ENCODE results near the gene PPIL1. TPM values are rescaled to one million over a fixed set of nuclear protein-coding genes. Genes with fewer than 3 reads are reported as not detected.

Gene PPIL1
- total and polyA plus RNA-seq, 2 of the 13 experiments (the other 11 are each of a cell fraction or from before 2014, with no cell fraction given) = 74.2 to 144 TPM

- TF ChIP-seq ZFP37 (CRISPR knock-in tag; IDR thresholded peaks at IDR 0.05; ENCODE audit: borderline replicate concordance) (no peak), SETDB1 (CRISPR knock-in tag; IDR thresholded peaks at IDR 0.05; ENCODE audit: borderline replicate concordance) (no peak), ZNF224 (CRISPR knock-in tag; IDR thresholded peaks at IDR 0.05) (no peak), NFYB (CRISPR knock-in tag; IDR thresholded peaks at IDR 0.05) (no peak), TFDP2 (CRISPR knock-in tag; IDR thresholded peaks at IDR 0.05) (no peak), KLF16 (CRISPR knock-in tag; IDR thresholded peaks at IDR 0.05) (no peak), ZC3H4 (CRISPR knock-in tag; IDR thresholded peaks at IDR 0.05; ENCODE audit: borderline replicate concordance) (no peak), NRL (CRISPR knock-in tag; IDR thresholded peaks at IDR 0.05; ENCODE audit: borderline replicate concordance) (0 out of 2 replicates have a peak, but pooled peaks have one; percentile 54), PHB2 (IDR thresholded peaks at IDR 0.05; ENCODE audit: partially characterized antibody) (no peak), ERF (CRISPR knock-in tag; IDR thresholded peaks at IDR 0.05) (peak; percentile 51; the same call in 1 of the 2 replicates), PLRG1 (conservative IDR thresholded peaks at IDR 0.05) (no peak), ZNF138 (CRISPR knock-in tag; IDR thresholded peaks at IDR 0.05; ENCODE audit: low read depth) (no peak), ZNF614 (CRISPR knock-in tag; IDR thresholded peaks at IDR 0.05; ENCODE audit: borderline replicate concordance) (no peak), GZF1 (CRISPR knock-in tag; IDR thresholded peaks at IDR 0.05) (no peak), RARG (CRISPR knock-in tag; IDR thresholded peaks at IDR 0.05; ENCODE audit: low read depth) (no peak), TEAD3 (CRISPR knock-in tag; optimal IDR thresholded peaks at IDR 0.05; ENCODE audit: borderline replicate concordance) (peak; percentile 35), FOXP4 (CRISPR knock-in tag; IDR thresholded peaks at IDR 0.05) (no peak), SALL2 (CRISPR knock-in tag; IDR thresholded peaks at IDR 0.05) (no peak), SRSF9 (IDR thresholded peaks at IDR 0.05; ENCODE audit: borderline replicate concordance, insufficient read depth, low read depth, low read length, poor library complexity, severe bottlenecking) (no peak), KAT8 (CRISPR knock-in tag; IDR thresholded peaks at IDR 0.05) (0 out of 2 replicates have a peak, but pooled peaks have one; percentile 22), MXD3 (CRISPR knock-in tag; IDR thresholded peaks at IDR 0.05) (no peak)
- TF ChIP-seq, protein P1, sequence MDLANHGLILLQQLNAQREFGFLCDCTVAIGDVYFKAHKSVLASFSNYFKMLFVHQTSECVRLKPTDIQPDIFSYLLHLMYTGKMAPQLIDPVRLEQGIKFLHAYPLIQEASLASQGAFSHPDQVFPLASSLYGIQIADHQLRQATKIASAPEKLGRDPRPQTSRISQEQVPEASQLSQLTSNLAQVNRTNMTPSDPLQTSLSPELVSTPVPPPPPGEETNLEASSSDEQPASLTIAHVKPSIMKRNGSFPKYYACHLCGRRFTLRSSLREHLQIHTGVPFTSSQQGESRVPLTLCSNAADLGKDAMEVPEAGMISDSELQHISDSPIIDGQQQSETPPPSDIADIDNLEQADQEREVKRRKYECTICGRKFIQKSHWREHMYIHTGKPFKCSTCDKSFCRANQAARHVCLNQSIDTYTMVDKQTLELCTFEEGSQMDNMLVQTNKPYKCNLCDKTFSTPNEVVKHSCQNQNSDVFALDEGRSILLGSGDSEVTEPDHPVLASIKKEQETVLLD (CRISPR knock-in tag; IDR thresholded peaks at IDR 0.05; ENCODE audit: low read depth) = no peak
- TF ChIP-seq, protein P2, sequence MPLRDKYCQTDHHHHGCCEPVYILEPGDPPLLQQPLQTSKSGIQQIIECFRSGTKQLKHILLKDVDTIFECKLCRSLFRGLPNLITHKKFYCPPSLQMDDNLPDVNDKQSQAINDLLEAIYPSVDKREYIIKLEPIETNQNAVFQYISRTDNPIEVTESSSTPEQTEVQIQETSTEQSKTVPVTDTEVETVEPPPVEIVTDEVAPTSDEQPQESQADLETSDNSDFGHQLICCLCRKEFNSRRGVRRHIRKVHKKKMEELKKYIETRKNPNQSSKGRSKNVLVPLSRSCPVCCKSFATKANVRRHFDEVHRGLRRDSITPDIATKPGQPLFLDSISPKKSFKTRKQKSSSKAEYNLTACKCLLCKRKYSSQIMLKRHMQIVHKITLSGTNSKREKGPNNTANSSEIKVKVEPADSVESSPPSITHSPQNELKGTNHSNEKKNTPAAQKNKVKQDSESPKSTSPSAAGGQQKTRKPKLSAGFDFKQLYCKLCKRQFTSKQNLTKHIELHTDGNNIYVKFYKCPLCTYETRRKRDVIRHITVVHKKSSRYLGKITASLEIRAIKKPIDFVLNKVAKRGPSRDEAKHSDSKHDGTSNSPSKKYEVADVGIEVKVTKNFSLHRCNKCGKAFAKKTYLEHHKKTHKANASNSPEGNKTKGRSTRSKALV (CRISPR knock-in tag; IDR thresholded peaks at IDR 0.05) = no peak
These were observed 39.7 kb upstream of the PPIL1 start (continued) for GRCh38 chr6:36914227-36914794.

Data from HepG2 (cell line).